MM.1S (cell line): ENCODE results near the gene RANGAP1.

Experiments used
- EZH2 ChIP-seq: fragments of 300-600 bp; sonication (generic); optimal IDR thresholded peaks from 2 replicates; pipeline ENCODE3; 2017; ENCODE audit warnings: low read depth, mild to moderate bottlenecking, antibody characterized with exemption, low read length, mixed read lengths
- TF ChIP-seq, protein P1 (sequence below): fragments of 300-600 bp; sonication (generic); IDR thresholded peaks from 2 replicates; pipeline ENCODE4 v1.5.1; 2016; ENCODE audit warnings: antibody characterized with exemption, low read length, mixed read lengths

DNA sequence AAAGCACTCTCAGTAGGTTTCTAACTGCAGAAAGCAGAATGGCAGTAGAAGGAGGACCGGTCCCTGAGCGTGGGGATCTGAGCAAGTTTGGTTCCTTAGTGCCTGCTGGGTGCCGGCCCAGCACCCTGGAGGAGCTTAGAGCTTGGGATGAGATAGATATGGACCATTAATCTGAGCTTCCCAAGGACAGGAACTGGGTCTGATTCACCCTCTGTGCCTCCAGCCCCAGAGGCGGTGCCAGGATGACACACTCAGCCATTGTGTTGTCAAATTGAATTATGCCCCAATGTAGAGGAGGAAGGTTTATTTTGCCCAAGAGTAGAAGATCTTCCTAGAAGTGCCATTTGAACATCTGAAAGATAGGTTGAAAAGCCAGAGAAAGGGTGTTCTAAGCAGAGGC, 19.7 kb upstream of the RANGAP1 start:
- TF ChIP-seq, protein P1, sequence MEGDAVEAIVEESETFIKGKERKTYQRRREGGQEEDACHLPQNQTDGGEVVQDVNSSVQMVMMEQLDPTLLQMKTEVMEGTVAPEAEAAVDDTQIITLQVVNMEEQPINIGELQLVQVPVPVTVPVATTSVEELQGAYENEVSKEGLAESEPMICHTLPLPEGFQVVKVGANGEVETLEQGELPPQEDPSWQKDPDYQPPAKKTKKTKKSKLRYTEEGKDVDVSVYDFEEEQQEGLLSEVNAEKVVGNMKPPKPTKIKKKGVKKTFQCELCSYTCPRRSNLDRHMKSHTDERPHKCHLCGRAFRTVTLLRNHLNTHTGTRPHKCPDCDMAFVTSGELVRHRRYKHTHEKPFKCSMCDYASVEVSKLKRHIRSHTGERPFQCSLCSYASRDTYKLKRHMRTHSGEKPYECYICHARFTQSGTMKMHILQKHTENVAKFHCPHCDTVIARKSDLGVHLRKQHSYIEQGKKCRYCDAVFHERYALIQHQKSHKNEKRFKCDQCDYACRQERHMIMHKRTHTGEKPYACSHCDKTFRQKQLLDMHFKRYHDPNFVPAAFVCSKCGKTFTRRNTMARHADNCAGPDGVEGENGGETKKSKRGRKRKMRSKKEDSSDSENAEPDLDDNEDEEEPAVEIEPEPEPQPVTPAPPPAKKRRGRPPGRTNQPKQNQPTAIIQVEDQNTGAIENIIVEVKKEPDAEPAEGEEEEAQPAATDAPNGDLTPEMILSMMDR, result no peak
- TF ChIP-seq EZH2, result no peak
